SU-DHL-6 (cell line): ENCODE results near the gene TIPIN.

ENCODE experiments used
- H2AFZ ChIP-seq: fragments of 200-600 bp; sonication (generic); 2 replicates; pipeline ENCODE4 v1.6.1; 2014; ENCODE audit warnings: low read depth, mild to moderate bottlenecking, moderate library complexity, mixed read lengths, antibody characterized with exemption, low read length; ENCODE audit not compliant: severe bottlenecking
- H3F3A ChIP-seq: fragments of 200-600 bp; shearing (Covaris generic); 2 replicates; pipeline ENCODE4 v1.6.0; 2016; ENCODE audit warnings: antibody characterized with exemption, mild to moderate bottlenecking; ENCODE audit not compliant: insufficient read depth
- H3K27ac ChIP-seq: fragments of 200-600 bp; sonication (generic); 2 replicates; pipeline ENCODE4 v1.5.1; 2016; ENCODE audit warnings: low read depth, mild to moderate bottlenecking, low read length, moderate library complexity, mixed read lengths
- H3K27me3 ChIP-seq: fragments of 200-600 bp; sonication (generic), shearing (Covaris generic); 2 replicates; pipeline ENCODE4 v1.6.0; 2014; ENCODE audit warnings: mild to moderate bottlenecking, low read length
- H3K36me3 ChIP-seq: fragments of 200-600 bp; sonication (generic); 2 replicates; pipeline ENCODE4 v1.6.1; 2014; ENCODE audit warnings: mild to moderate bottlenecking, low read length, mixed read lengths
- H3K4me2 ChIP-seq: fragments of 300-600, 200-600 bp; shearing (Covaris generic), sonication (generic); 2 replicates; pipeline ENCODE4 v1.6.0; 2014; ENCODE audit warnings: low read length, low read depth, mild to moderate bottlenecking; ENCODE audit not compliant: poor library complexity, severe bottlenecking
- H3K4me3 ChIP-seq: fragments of 200-600 bp; sonication (generic); 2 replicates; pipeline ENCODE4 v1.5.1; 2014; ENCODE audit warnings: antibody characterized with exemption, low read length, mild to moderate bottlenecking, mixed read lengths; ENCODE audit not compliant: insufficient read depth, poor library complexity, severe bottlenecking
- H3K79me2 ChIP-seq: fragments of 200-600 bp; sonication (generic); 2 replicates; pipeline ENCODE4 v1.6.1; 2014; ENCODE audit warnings: mild to moderate bottlenecking, low read length, moderate library complexity; ENCODE audit not compliant: insufficient read depth
- H3K9ac ChIP-seq: fragments of 200-600 bp; sonication (generic); 2 replicates; pipeline ENCODE4 v1.7.0; 2014; ENCODE audit warnings: mild to moderate bottlenecking, low read length
- H3K9me2 ChIP-seq: fragments of 200-600 bp; sonication (generic); replicated peaks from 2 replicates; pipeline ENCODE4 v1.6.1; 2014; ENCODE audit warnings: low read length; ENCODE audit not compliant: insufficient read depth
- H3K9me3 ChIP-seq: fragments of 200-600 bp; sonication (generic); 2 replicates; pipeline ENCODE4 v1.6.1; 2014; ENCODE audit warnings: low read length, mixed read lengths; ENCODE audit not compliant: insufficient read depth
- H4K20me1 ChIP-seq: fragments of 200-600 bp; sonication (generic); 2 replicates; pipeline ENCODE4 v1.6.1; 2014; ENCODE audit warnings: low read depth, mild to moderate bottlenecking, antibody characterized with exemption, low read length, moderate library complexity, mixed read lengths
- EZH2phosphoT487 ChIP-seq: fragments of 200-600 bp; sonication (generic), shearing (Covaris generic); conservative IDR thresholded peaks from 2 replicates; pipeline ENCODE4 v1.6.1; 2018; ENCODE audit warnings: mild to moderate bottlenecking, antibody characterized with exemption, low read length, moderate library complexity, mixed read lengths
- TF ChIP-seq, protein P1 (sequence below): fragments of 200-600 bp; sonication (generic); IDR thresholded peaks from one replicate; pipeline ENCODE4 v1.5.1; 2017; ENCODE audit warnings: antibody characterized with exemption, mild to moderate bottlenecking, low read length, moderate library complexity; ENCODE audit not compliant: insufficient read depth, poor library complexity, severe bottlenecking

TIPIN gene

DNA sequence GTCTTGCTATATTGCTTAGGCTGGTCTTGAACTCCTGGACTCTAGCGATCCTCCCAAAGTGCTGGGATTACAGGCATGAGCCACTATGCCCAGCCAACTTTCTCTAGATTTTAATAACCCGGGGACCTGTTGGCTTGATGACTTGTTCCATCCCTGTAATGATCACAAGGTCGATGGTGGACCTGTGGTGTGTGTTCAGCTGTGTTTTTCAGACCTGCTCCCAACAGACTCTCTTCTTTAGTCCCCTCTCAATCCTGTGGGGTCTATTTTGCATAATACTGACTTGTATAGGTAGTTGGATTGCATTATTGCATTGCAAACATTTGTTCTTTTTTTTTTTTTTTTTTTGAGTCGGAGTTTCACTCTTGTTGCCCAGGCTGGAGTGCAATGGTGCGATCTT lies 32.1 kb upstream of the TIPIN start:
- Histone ChIP-seq H3K27ac (peak overlapping the region; percentile 75), H3K9ac (peak overlapping the region; percentile 72), H3K36me3 (no peaks in the 10 kb centered on the region), H3K9me3 (no peaks in the 10 kb centered on the region), H3K27me3 (no peaks in the 10 kb centered on the region), H3K4me3 (peak overlapping the region; percentile 85), H3F3A (peaks cover 20% of the 10 kb centered on the region), H2AFZ (no peak overlapping the region), H4K20me1 (peaks cover 4% of the 10 kb centered on the region; the same call in 1 of the 2 replicates), H3K9me2 (no peaks in the 10 kb centered on the region), H3K79me2 (peaks cover 61% of the 10 kb centered on the region), H3K4me2 (peak overlapping the region; percentile 91)
- no peak for TF ChIP-seq EZH2phosphoT487
- TF ChIP-seq, protein P1, sequence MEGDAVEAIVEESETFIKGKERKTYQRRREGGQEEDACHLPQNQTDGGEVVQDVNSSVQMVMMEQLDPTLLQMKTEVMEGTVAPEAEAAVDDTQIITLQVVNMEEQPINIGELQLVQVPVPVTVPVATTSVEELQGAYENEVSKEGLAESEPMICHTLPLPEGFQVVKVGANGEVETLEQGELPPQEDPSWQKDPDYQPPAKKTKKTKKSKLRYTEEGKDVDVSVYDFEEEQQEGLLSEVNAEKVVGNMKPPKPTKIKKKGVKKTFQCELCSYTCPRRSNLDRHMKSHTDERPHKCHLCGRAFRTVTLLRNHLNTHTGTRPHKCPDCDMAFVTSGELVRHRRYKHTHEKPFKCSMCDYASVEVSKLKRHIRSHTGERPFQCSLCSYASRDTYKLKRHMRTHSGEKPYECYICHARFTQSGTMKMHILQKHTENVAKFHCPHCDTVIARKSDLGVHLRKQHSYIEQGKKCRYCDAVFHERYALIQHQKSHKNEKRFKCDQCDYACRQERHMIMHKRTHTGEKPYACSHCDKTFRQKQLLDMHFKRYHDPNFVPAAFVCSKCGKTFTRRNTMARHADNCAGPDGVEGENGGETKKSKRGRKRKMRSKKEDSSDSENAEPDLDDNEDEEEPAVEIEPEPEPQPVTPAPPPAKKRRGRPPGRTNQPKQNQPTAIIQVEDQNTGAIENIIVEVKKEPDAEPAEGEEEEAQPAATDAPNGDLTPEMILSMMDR: no peak

DNA sequence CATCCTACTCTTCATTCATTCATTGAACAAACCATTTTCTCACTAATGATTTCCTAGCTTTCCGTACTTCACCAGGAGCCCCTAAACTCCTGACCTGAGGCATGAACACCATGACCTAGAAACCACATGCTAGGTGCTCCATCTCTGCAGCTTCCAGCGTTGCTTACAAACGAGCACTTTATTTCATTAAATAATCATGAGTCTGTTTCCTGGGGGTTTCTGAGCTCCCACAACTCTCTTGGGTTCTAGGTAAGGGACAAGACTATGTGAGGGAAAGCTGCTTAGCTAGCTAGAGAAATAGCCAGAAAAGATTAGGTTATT lies 31.5 kb upstream of the TIPIN start:
- Histone ChIP-seq H3K4me2 (peak overlapping the region; percentile 91), H3K9me2 (no peaks in the 10 kb centered on the region), H3K27me3 (no peaks in the 10 kb centered on the region), H3K4me3 (peak overlapping the region; percentile 85), H3K9me3 (no peaks in the 10 kb centered on the region), H4K20me1 (0 out of 2 replicates have a peak, but pooled peaks cover 4% of the 10 kb centered on the region), H3K79me2 (peaks cover 55% of the 10 kb centered on the region), H3K36me3 (no peaks in the 10 kb centered on the region), H3K9ac (peak overlapping the region; percentile 72), H3K27ac (peak overlapping the region; percentile 75), H2AFZ (no peak overlapping the region), H3F3A (peaks cover 20% of the 10 kb centered on the region)
- TF ChIP-seq, protein P1: peak; percentile 15
- no peak for TF ChIP-seq EZH2phosphoT487

DNA sequence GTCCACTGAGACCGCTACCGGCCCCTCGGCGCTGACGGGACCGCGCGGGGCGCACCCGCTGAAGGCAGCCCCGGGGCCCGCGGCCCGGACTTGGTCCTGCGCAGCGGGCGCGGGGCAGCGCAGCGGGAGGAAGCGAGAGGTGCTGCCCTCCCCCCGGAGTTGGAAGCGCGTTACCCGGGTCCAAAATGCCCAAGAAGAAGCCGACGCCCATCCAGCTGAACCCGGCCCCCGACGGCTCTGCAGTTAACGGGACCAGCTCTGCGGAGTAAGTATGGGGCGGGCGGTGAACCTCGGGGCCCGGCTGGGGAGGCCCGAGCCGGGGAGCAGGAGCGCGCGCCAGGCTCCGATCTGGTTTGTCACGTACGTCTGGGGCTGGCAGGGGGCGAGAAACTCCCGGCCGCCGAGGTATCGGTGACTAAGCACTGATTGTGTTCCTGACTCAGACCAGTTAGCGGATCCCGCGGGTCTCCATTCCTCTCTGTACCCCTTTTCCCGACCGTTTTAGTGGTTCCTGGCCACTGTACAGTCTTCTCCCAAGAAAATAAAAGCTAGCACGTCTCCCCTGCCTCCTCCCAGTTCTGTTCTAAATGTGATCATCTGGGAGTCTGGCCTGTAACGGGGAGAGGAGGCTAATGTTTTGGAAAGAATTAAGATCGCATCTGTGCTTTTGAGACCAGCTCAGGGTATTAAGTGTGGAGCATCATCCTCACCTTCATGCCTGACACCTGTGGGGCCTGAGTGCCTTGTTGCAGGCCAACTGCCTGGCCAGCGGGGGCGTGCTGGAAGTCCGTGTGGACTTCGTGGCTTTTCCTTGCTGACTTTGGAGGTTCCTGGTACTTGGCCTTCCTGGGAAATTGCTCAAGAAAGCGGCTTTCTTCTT lies 30.9 kb upstream of the TIPIN start:
- Histone ChIP-seq H3K36me3 (no peaks in the 10 kb centered on the region), H4K20me1 (0 out of 2 replicates have a peak, but pooled peaks cover 4% of the 10 kb centered on the region), H3K27ac (peak overlapping the region; percentile 75), H3K4me3 (peak overlapping the region; percentile 85), H2AFZ (no peak overlapping the region), H3K27me3 (no peaks in the 10 kb centered on the region), H3K9me2 (no peaks in the 10 kb centered on the region), H3K79me2 (peaks cover 51% of the 10 kb centered on the region), H3K9ac (peak overlapping the region; percentile 72), H3K9me3 (no peaks in the 10 kb centered on the region), H3K4me2 (peak overlapping the region; percentile 91), H3F3A (peaks cover 20% of the 10 kb centered on the region)
- TF ChIP-seq EZH2phosphoT487: no peak
- TF ChIP-seq, protein P1: peak; percentile 41
